Duodenal mucosa (tissue), 2 donors: Measurements from ENCODE around the gene CGB2.

ENCODE experiments used
- H3K27ac ChIP-seq: one replicate; pipeline ENCODE4 v1.7.0; 2013; ENCODE audit warnings: low read depth, low read length
- H3K27me3 ChIP-seq, 2 donors: one replicate each; pipeline ENCODE4 v1.7.0; 2013; ENCODE audit warnings: low read length in 2 of 2, control low read depth in 1 of 2; ENCODE audit not compliant: insufficient read depth in 2 of 2, control insufficient read depth in 1 of 2
- H3K36me3 ChIP-seq, 2 donors: one replicate each; pipeline ENCODE4 v1.7.0; 2013; ENCODE audit warnings: low read length in 2 of 2, control low read depth in 1 of 2; ENCODE audit not compliant: insufficient read depth in 2 of 2, control insufficient read depth in 1 of 2
- H3K4me1 ChIP-seq, 2 donors: one replicate each; pipeline ENCODE4 v1.7.0; 2013; ENCODE audit warnings: low read length in 2 of 2, control low read depth in 1 of 2; ENCODE audit not compliant: insufficient read depth in 2 of 2, control insufficient read depth in 1 of 2
- H3K4me3 ChIP-seq, 2 donors: one replicate each; pipeline ENCODE4 v1.7.0; 2013; ENCODE audit warnings: low read length in 2 of 2, low read depth in 1 of 2
- H3K9ac ChIP-seq, 2 donors: one replicate each; pipeline ENCODE4 v1.7.0; 2013; ENCODE audit warnings: low read length in 2 of 2, low read depth in 1 of 2
- H3K9me3 ChIP-seq, 2 donors: one replicate each; pipeline ENCODE4 v1.7.0; 2013; ENCODE audit warnings: low read length in 2 of 2, control low read depth in 1 of 2; ENCODE audit not compliant: control insufficient read depth in 1 of 2

The CGB2 gene

DNA sequence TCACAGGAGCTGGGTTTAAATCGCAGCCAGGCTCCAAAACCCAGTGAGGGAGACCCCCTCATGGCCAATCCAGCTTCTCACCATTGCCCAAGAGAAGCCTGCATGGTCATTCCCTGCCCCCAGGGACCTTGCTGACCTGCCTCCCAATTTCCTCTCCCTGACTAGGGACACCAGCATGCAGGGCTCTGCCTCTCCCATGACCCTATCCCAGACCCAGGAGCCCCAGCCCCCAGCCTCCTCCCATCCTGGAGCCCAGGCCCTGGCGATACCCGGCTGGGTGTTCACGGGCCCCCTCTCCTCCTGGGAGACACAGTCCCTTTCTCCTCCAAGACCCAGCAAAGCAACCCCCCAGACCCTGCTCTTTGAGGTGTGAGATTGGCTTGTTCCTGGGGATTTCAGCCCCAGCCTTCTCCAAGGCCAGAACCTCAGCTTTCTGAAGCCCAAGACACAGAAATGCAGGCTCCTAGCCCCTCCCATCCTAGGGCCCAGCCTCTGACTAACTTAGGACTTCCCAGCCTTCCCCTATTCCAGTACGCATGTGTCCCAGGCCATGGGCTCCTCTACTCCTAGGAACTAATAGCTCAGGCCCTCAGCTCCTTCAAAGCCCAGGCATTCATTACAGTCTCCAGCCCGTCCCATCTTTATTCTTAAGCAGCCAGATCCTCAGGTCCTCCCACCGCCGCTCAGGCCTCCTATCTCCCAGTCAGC, 39.7 kb upstream of the CGB2 start:
- peaks cover 7 to 23% of the 10 kb centered on the region in 2 donors for H3K36me3 ChIP-seq
- no peaks in the 10 kb centered on the region for H3K9me3 ChIP-seq
- H3K27me3 ChIP-seq, result no peaks in the 10 kb centered on the region
- peak overlapping the region; percentile 85 for H3K27ac ChIP-seq
- H3K9ac ChIP-seq, result peak overlapping the region; percentile 98 to 100
- peaks cover 21 to 31% of the 10 kb centered on the region in 2 donors for H3K4me1 ChIP-seq
- H3K4me3 ChIP-seq, result peak overlapping the region; percentile 96 to 99

- Histone ChIP-seq H3K27me3 (no peaks in the 10 kb centered on the region), H3K4me3 (peak overlapping the region; percentile 96 to 99), H3K36me3 (peaks cover 7 to 19% of the 10 kb centered on the region in 2 donors), H3K9me3 (no peaks in the 10 kb centered on the region), H3K27ac (peak overlapping the region; percentile 85), H3K9ac (peak overlapping the region; percentile 98 to 100), H3K4me1 (peaks cover 21 to 31% of the 10 kb centered on the region in 2 donors)
Measured at GRCh38 chr19:48992581-48993174, 39.0 kb upstream of the CGB2 start.

GRCh38 chr19:48993175-48994034, 38.3 kb upstream of the CGB2 start, which contains the start of the genes GYS1 and RUVBL2:
TSS of gene GYS1 (minus strand) at chr19:48993309. CDS start at chr19:48993112, 197 bp downstream.
TSS of gene RUVBL2 (plus strand) at chr19:48993887. CDS start at chr19:48993912, 25 bp downstream.
- Histone ChIP-seq H3K4me3 (peak within 1 kb of the TSS; percentile 96 to 99), H3K36me3 (peaks cover 7 to 13% of the 10 kb centered on the region in 2 donors), H3K27ac (peak within 1 kb of the TSS; percentile 90), H3K4me1 (peaks cover 21 to 31% of the 10 kb centered on the region in 2 donors), H3K27me3 (no peaks in the 10 kb centered on the region), H3K9me3 (no peaks in the 10 kb centered on the region), H3K9ac (peak within 1 kb of the TSS; percentile 98 to 100)

DNA sequence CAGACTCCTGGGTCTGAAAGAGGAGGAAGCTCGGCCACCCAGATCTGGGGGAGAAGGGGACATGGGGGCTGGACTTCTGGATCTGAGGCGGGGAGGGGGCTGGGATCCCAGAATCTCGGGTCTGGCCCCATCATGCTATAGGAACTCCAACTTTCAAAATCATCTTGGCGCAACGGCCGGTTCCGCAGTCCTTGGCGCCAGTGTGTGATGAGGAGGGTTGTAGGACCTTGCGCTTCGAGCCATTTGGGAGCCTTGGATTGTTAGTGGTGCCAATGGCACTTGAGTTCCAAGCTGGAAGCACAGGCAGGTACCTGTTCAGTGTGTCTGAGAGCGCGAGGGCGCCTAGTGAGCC, 37.7 kb upstream of the CGB2 start:
- no peaks in the 10 kb centered on the region for H3K27me3 ChIP-seq
- H3K9me3 ChIP-seq, result no peaks in the 10 kb centered on the region
- peak overlapping the region; percentile 79 to 87 for H3K9ac ChIP-seq
- peaks cover 21 to 31% of the 10 kb centered on the region in 2 donors for H3K4me1 ChIP-seq
- H3K36me3 ChIP-seq, result peaks cover 7 to 8% of the 10 kb centered on the region in 2 donors
- peak overlapping the region; percentile 30 for H3K27ac ChIP-seq
- H3K4me3 ChIP-seq, result peak overlapping the region; percentile 91 to 99

DNA sequence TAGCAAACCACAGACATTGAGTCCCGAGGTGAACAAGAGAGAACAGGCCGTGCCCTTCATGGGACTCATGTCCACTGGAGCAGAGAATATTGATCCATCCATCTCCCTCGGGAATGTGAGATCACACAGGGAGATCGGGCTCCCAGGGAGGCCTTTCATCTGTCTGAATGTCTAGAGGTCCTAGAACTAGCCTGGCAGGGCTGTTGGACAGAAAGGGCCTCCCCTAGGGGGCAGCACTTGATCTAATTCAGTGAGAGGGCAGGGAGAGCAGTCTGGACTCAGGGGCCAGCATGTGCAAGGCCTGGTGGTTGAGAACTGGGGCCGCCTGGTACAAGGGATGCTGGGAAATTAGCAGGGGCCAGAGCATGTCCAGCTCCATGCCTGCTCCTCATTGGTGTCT, 33.7 kb upstream of the CGB2 start:
- Histone ChIP-seq H3K36me3 (peaks cover 0 to 12% of the 10 kb centered on the region in 2 donors), H3K27ac (no peak overlapping the region), H3K4me3 (no peak overlapping the region), H3K9ac (no peak overlapping the region), H3K27me3 (no peaks in the 10 kb centered on the region), H3K9me3 (no peaks in the 10 kb centered on the region), H3K4me1 (peaks cover 11 to 14% of the 10 kb centered on the region in 2 donors)

GRCh38 chr19:48999481-49000325, 32.0 kb upstream of the CGB2 start:
- peaks cover 7 to 24% of the 10 kb centered on the region in 2 donors for H3K36me3 ChIP-seq
- H3K4me1 ChIP-seq, result peaks cover 4 to 5% of the 10 kb centered on the region in 2 donors
- no peaks in the 10 kb centered on the region for H3K27me3 ChIP-seq
- no peak overlapping the region for H3K9ac ChIP-seq
- H3K9me3 ChIP-seq, result no peaks in the 10 kb centered on the region
- H3K4me3 ChIP-seq, result no peak overlapping the region
- no peak overlapping the region for H3K27ac ChIP-seq

DNA sequence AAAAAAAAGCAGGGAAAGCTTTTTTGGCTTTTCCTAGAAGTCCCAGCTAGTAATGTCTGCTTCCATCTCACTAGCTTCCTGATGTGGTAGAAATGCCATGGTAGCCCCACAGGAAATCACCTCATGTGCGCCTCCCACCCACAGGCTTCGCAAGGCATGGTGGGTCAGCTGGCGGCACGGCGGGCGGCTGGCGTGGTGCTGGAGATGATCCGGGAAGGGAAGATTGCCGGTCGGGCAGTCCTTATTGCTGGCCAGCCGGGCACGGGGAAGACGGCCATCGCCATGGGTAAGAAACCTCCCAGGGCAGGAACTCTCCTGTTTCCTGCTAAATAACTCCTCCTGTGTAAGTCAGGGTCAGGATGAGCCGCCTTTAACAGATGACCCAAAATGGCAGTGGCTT, 27.6 kb upstream of the CGB2 start:
- Histone ChIP-seq H3K4me3 (no peak overlapping the region), H3K36me3 (peaks cover 20 to 49% of the 10 kb centered on the region in 2 donors), H3K27ac (no peak overlapping the region), H3K27me3 (no peaks in the 10 kb centered on the region), H3K9ac (no peak overlapping the region), H3K4me1 (no peaks in the 10 kb centered on the region), H3K9me3 (no peaks in the 10 kb centered on the region)

DNA sequence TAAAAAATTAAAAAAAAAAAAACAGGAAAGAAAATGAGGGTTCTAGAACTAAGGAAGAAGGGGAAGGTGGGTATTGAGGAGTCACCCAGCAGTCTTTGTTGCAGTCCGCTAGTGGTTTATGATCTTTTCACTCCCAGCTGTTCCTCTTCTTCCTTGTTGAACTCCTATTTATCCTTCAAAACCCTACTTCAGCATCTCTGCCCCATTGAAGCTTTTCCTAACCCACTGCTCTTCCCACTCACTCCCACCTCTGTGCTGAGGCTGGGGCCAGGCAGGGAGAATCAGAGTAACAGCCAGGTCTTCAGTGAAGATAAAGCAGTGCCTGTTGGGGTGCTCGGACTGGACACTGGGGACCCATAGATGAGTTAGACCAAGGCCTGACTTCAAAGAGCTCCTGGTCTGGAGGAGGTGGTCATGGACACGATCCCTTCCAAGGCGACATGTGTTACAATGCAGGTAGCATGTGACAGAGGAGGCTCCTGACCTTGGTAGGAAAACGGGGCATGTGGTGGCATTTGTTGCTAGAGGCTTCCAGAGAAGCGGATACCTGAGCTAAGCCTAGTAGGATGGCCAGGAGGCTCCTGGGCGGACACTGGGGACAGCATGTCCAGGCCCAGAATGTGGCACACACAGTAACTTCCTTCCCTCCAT, 26.6 kb upstream of the CGB2 start:
- Histone ChIP-seq H3K4me1 (no peaks in the 10 kb centered on the region), H3K9ac (no peak overlapping the region), H3K27ac (no peak overlapping the region), H3K36me3 (peaks cover 24 to 53% of the 10 kb centered on the region in 2 donors), H3K9me3 (no peaks in the 10 kb centered on the region), H3K4me3 (no peak overlapping the region), H3K27me3 (no peaks in the 10 kb centered on the region)

DNA sequence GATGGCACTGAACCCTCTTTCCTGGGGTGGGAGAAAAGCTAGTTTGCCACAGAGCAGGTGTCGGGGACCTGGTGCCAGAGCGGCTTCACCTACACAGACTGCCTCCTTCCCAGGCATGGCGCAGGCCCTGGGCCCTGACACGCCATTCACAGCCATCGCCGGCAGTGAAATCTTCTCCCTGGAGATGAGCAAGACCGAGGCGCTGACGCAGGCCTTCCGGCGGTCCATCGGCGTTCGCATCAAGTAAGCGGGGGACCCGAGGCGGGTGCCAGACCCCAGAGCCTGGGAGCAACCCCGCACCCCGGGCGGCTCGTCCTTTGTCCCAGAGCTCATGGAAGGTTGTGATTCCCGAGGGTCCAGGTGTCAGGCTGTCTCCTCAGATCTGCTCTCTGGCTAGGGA, 24.8 kb upstream of the CGB2 start:
- H3K4me3 ChIP-seq, result no peak overlapping the region
- peaks cover 36 to 70% of the 10 kb centered on the region in 2 donors for H3K36me3 ChIP-seq
- H3K4me1 ChIP-seq, result no peaks in the 10 kb centered on the region
- no peak overlapping the region for H3K9ac ChIP-seq
- H3K27ac ChIP-seq, result no peak overlapping the region
- no peaks in the 10 kb centered on the region for H3K9me3 ChIP-seq
- H3K27me3 ChIP-seq, result no peaks in the 10 kb centered on the region
